IMR-90 (cell line): Measurements from ENCODE around the gene IL2RA. TPM values are rescaled to one million over a fixed set of nuclear protein-coding genes. Genes with fewer than 3 reads are reported as not detected.
"Not testable (repeated sequence)": the region's sequence is repeated elsewhere in the genome, so short reads cannot be mapped to it uniquely, and the experiment has no call there.

Source experiments
- ATAC-seq: fragments of 200-7000 bp; cut with Tn5 transposase; 2 replicates; pipeline ENCODE4 v1.9.1; 2020; ENCODE audit warnings: low read depth, mild to moderate bottlenecking, moderate library complexity
- BruUV-seq: library from RNA; stranded (reverse); fragments of 400-500 nt; replicated peaks from 2 replicates; lab custom pipeline; 2021; lab: Mats Ljungman, UMichigan
- CTCF ChIA-PET: fragments of 300-600 bp; formaldehyde crosslinking; extraction: SDS; loops from one replicate; lab custom pipeline; 2021; ENCODE audit warnings: antibody characterized with exemption; lab: Yijun Ruan, JAX
- POLR2A ChIA-PET: fragments of 300-600 bp; sonication (Branson Sonifier 250); formaldehyde crosslinking; loops from one replicate; lab custom pipeline; 2022; ENCODE audit warnings: antibody characterized with exemption; ENCODE audit not compliant: unreplicated experiment; lab: Charles Lee
- DNase-seq: peaks from one replicate; pipeline ENCODE4 v3.0.0; 2013
- H2AFZ ChIP-seq: replicated peaks from 2 replicates; pipeline ENCODE3; 2013; ENCODE audit warnings: low read length, mild to moderate bottlenecking; ENCODE audit not compliant: poor library complexity
- H2AK5ac ChIP-seq: 2 replicates; pipeline ENCODE4 v1.6.1; 2013; ENCODE audit warnings: low read depth, low read length, inconsistent platforms
- H2AK9ac ChIP-seq: replicated peaks from 2 replicates; pipeline ENCODE3; 2013; ENCODE audit warnings: mild to moderate bottlenecking, low read depth, low read length, moderate library complexity; ENCODE audit not compliant: poor library complexity
- H2BK120ac ChIP-seq: 2 replicates; pipeline ENCODE4 v1.6.1; 2013; ENCODE audit warnings: low read depth, low read length, inconsistent platforms
- H2BK15ac ChIP-seq: 3 replicates; pipeline ENCODE4 v1.6.1; 2013; ENCODE audit warnings: low read depth, low read length, inconsistent platforms
- H2BK20ac ChIP-seq: 2 replicates; pipeline ENCODE4 v1.6.1; 2013; ENCODE audit warnings: low read depth, mild to moderate bottlenecking, inconsistent platforms, low read length, moderate library complexity
- H2BK5ac ChIP-seq: 2 replicates; pipeline ENCODE4 v1.6.1; 2013; ENCODE audit warnings: mild to moderate bottlenecking, low read depth, low read length, inconsistent platforms; ENCODE audit not compliant: poor library complexity, severe bottlenecking
- H3K14ac ChIP-seq: replicated peaks from 2 replicates; pipeline ENCODE4 v1.6.1; 2013; ENCODE audit warnings: low read depth, low read length, inconsistent platforms
- H3K18ac ChIP-seq: 2 replicates; pipeline ENCODE4 v1.6.1; 2013; ENCODE audit warnings: low read depth, low read length, control low read depth
- H3K23ac ChIP-seq: 2 replicates; pipeline ENCODE4 v1.6.1; 2013; ENCODE audit warnings: low read depth, low read length, inconsistent platforms
- H3K27ac ChIP-seq: 2 replicates; pipeline ENCODE4 v1.5.1; 2013; ENCODE audit warnings: mild to moderate bottlenecking, control low read depth, low read length; ENCODE audit not compliant: insufficient read depth
- H3K27me3 ChIP-seq: 2 replicates; pipeline ENCODE4 v1.6.1; 2013; ENCODE audit warnings: low read length; ENCODE audit not compliant: control insufficient read depth, insufficient read depth
- H3K36me3 ChIP-seq: 2 replicates; pipeline ENCODE4 v1.6.1; 2013; ENCODE audit warnings: low read length, mixed read lengths; ENCODE audit not compliant: control insufficient read depth, insufficient read depth
- H3K4ac ChIP-seq: 2 replicates; pipeline ENCODE4 v1.6.1; 2013; ENCODE audit warnings: low read depth, low read length, inconsistent platforms
- H3K4me1 ChIP-seq: 2 replicates; pipeline ENCODE4 v1.6.1; 2013; ENCODE audit warnings: low read length, mixed read lengths; ENCODE audit not compliant: control insufficient read depth, insufficient read depth
- H3K4me2 ChIP-seq: 2 replicates; pipeline ENCODE4 v1.6.1; 2013; ENCODE audit warnings: low read depth, mild to moderate bottlenecking, control low read depth, low read length, moderate library complexity
- H3K4me3 ChIP-seq: 2 replicates; pipeline ENCODE4 v1.5.1; 2013; ENCODE audit warnings: low read depth, mild to moderate bottlenecking, control low read depth, low read length, moderate library complexity; ENCODE audit not compliant: insufficient read depth
- H3K56ac ChIP-seq: 2 replicates; pipeline ENCODE4 v1.6.1; 2013; ENCODE audit warnings: low read length, inconsistent platforms; ENCODE audit not compliant: insufficient read depth; ENCODE audit errors: extremely low read depth
- H3K79me1 ChIP-seq, 2 experiments: 2 replicates each; pipeline ENCODE4 v1.6.1; 2013; ENCODE audit warnings: low read length in 2 of 2, inconsistent platforms in 1 of 2, low read depth in 1 of 2
- H3K9ac ChIP-seq: 2 replicates; pipeline ENCODE4 v1.6.1; 2013; ENCODE audit warnings: low read depth, low read length, control low read depth
- H3K9me1 ChIP-seq: 2 replicates; pipeline ENCODE4 v1.6.1; 2013; ENCODE audit warnings: low read length, inconsistent platforms; ENCODE audit not compliant: insufficient read depth
- H3K9me3 ChIP-seq: 2 replicates; pipeline ENCODE4 v1.6.1; 2013; ENCODE audit warnings: low read length; ENCODE audit not compliant: control insufficient read depth, insufficient read depth
- H4K20me1 ChIP-seq: 2 replicates; pipeline ENCODE4 v1.6.1; 2013; ENCODE audit warnings: low read length, inconsistent platforms; ENCODE audit not compliant: insufficient read depth
- H4K5ac ChIP-seq: 2 replicates; pipeline ENCODE4 v1.6.1; 2013; ENCODE audit warnings: mild to moderate bottlenecking, low read depth, low read length, control low read depth
- H4K8ac ChIP-seq, 2 experiments: 2 replicates each; pipeline ENCODE4 v1.6.1; 2013; ENCODE audit warnings: low read depth in 2 of 2, low read length in 2 of 2, control low read depth in 1 of 2, inconsistent platforms in 1 of 2
- H4K91ac ChIP-seq: 2 replicates; pipeline ENCODE4 v1.6.1; 2013; ENCODE audit warnings: low read depth, low read length, inconsistent platforms; ENCODE audit not compliant: insufficient read depth
- WGBS, 2 experiments: methylation state at CpG; one replicate each; pipeline versions ENCODE4 v1.1.5 to v1.1.7; 2013; ENCODE audit warnings: missing lambda C conversion rate in 2 of 2; ENCODE audit not compliant: insufficient read length in 1 of 2; ENCODE audit errors: extremely low coverage in 2 of 2; 5-methylcytosine and 5-hydroxymethylcytosine counted together
- dilution Hi-C: fragments of 300-500 bp; cut with HindIII; formaldehyde crosslinking; loops from one replicate; pipeline ENCODE4 v1.14.3; 2018; ENCODE audit warnings: low sequenced_read_pairs; ENCODE audit not compliant: unreplicated experiment
- in situ Hi-C: fragments of 300-500 bp; cut with MboI; formaldehyde crosslinking; loops from 3 replicates; pipeline ENCODE4 v1.14.3; 2019; ENCODE audit warnings: low sequenced_read_pairs, inconsistent platforms, mixed read lengths
- intact Hi-C: fragments of 100-400 bp; cut with micrococcal nuclease; formaldehyde crosslinking; loops from 2 replicates; pipeline ENCODE4 v1.10.0; 2022
- microRNA-seq, 2 experiments: library from miRNA; stranded (forward) in 1 of 2; unstranded in 1 of 2; fragments of 10-50 nt in 1 of 2; fragments of <30 nt in 1 of 2; gene quantifications in 1 of 2; microRNA quantifications in 1 of 2; one replicate each; pipeline versions ENCODE3 to v1.1.0; 2013 to 2020; ENCODE audit not compliant: insufficient read depth in 1 of 2, insufficient read length in 1 of 2, unreplicated experiment in 1 of 2
- polyA plus RNA-seq, 3 experiments: library from polyadenylated mRNA; depleted of rRNA; stranded (reverse); fragments of >200 nt; gene quantifications; 2 replicates each; pipeline ENCODE4 v1.2.3, GENCODE V29; 2012; ENCODE audit warnings: low replicate concordance in 1 of 3
- small RNA-seq, 5 experiments: library from RNA; depleted of rRNA; stranded (forward); fragments of <200 nt; gene quantifications; one replicate each; pipeline ENCODE3, GENCODE V24; 2012
- total RNA-seq: library from RNA; depleted of rRNA; stranded (reverse); fragments of >200 nt; gene quantifications from 2 replicates; pipeline ENCODE4 v1.2.3, GENCODE V29; 2012; rRNA removed

The IL2RA gene
- total and polyA plus RNA-seq, 2 of the 4 experiments (the other 2 are of a cell fraction) = not detected

DNA sequence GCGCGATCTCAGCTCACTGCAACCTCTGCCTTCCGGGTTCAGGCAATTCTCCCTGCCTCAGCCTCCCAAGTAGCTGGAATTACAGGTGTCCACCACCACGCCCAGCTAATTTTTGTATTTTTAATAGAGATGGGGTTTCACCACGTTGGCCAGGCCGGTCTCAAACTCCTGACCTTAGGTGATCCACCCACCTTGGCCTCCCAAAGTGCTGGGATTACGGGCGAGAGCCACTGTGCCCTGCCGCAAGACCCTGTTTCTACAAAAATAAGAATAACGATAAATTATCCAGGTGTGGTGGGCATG, 101.2 kb downstream of the IL2RA start:
- H3K23ac ChIP-seq, H3K9ac ChIP-seq, H3K4me2 ChIP-seq, H3K14ac ChIP-seq, dilution Hi-C loops, H4K8ac ChIP-seq, H4K5ac ChIP-seq, H3K56ac ChIP-seq, H3K27me3 ChIP-seq, DNase-seq, ATAC-seq, in situ Hi-C loops, H3K9me3 ChIP-seq, CTCF ChIA-PET, H2BK15ac ChIP-seq, H2AFZ ChIP-seq, H3K36me3 ChIP-seq, H2BK5ac ChIP-seq, H4K20me1 ChIP-seq, H3K4me3 ChIP-seq, BruUV-seq, H2AK9ac ChIP-seq, H2BK20ac ChIP-seq, H2AK5ac ChIP-seq, H3K27ac ChIP-seq, H4K91ac ChIP-seq, H3K18ac ChIP-seq, intact Hi-C loops: not testable (repeated sequence)
- peaks cover 26% of the 10 kb centered on the region for H3K9me1 ChIP-seq
- POLR2A ChIA-PET = interaction anchor here (1.0 kb wide), 1 partner anchor 15 kb away, joined by 18 read pairs; no protein-coding TSS in a partner anchor
- H3K79me1 ChIP-seq = peaks cover under 1 to 28% of the 10 kb centered on the region in 2 experiments; a peak in 1 of 4 replicates
- 0 out of 2 replicates have a peak overlapping the region, but pooled peaks have one; percentile 21 for H2BK120ac ChIP-seq
- H3K4me1 ChIP-seq = peaks cover 18% of the 10 kb centered on the region
- 100% methylated on average over 4 of the region's 10 CpGs; no CpG with 5 or more reads in 1 of the 2 experiments for WGBS, 2 experiments
- peak overlapping the region; percentile 58 for H3K4ac ChIP-seq

Small RNA genes lying within 50 kb of the gene (microRNA-seq; reads per million reads assigned to microRNA genes)
- gene RF00397 (ENCODE audit: insufficient read depth, insufficient read length) = not detected

Small RNA genes lying within 50 kb of the gene (small RNA-seq; reads per million reads assigned to genes)
- 0 reads per million in 5 experiments for gene RF00397

Other genes with a start within 250 kb of the IL2RA start
- 396 and 608 TPM in 2 replicates for gene GDI2, start 248.9 kb downstream of the IL2RA start, total RNA-seq
- 150 and 171 TPM in 2 replicates for gene GDI2, start 248.9 kb downstream of the IL2RA start, polyA plus RNA-seq (2012; rRNA removed)
- 3.3 and 5.7 TPM in 2 replicates for gene ANKRD16, start 172.5 kb downstream of the IL2RA start, total RNA-seq
- 5.1 and 6.3 TPM in 2 replicates for gene ANKRD16, start 172.5 kb downstream of the IL2RA start, polyA plus RNA-seq (2012; rRNA removed)
- gene FBH1, start 172.1 kb downstream of the IL2RA start, total RNA-seq = 60.8 and 72.2 TPM in 2 replicates
- 48.8 and 59.3 TPM in 2 replicates for gene FBH1, start 172.1 kb downstream of the IL2RA start, polyA plus RNA-seq (2012; rRNA removed)
- 1.4 and 2.0 TPM in 2 replicates for gene IL15RA, start 84.8 kb downstream of the IL2RA start, total RNA-seq
- gene IL15RA, start 84.8 kb downstream of the IL2RA start, polyA plus RNA-seq (2012; rRNA removed) = 6.4 and 7.6 TPM in 2 replicates
- gene RBM17, start 26.7 kb upstream of the IL2RA start, total RNA-seq = 24.6 and 35.6 TPM in 2 replicates
- 42.9 and 56.7 TPM in 2 replicates for gene RBM17, start 26.7 kb upstream of the IL2RA start, polyA plus RNA-seq (2012; rRNA removed)
- 26.9 and 34.1 TPM in 2 replicates for gene PFKFB3, start 140.6 kb upstream of the IL2RA start, total RNA-seq
- gene PFKFB3, start 140.6 kb upstream of the IL2RA start, polyA plus RNA-seq (2012; rRNA removed) = 45.5 and 51.3 TPM in 2 replicates